Caki2 (cell line): Measurements from ENCODE around the gene ACTR5. TPM values are rescaled to one million over a fixed set of nuclear protein-coding genes. Genes with fewer than 3 reads are reported as not detected.

Source experiments
- DNase-seq: peaks from one replicate; pipeline ENCODE4 v3.0.0-alpha.2; 2015; ENCODE audit warnings: low read depth
- in situ Hi-C: cut with HindIII; loops from 2 replicates; pipeline ENCODE4 v1.10.0; 2016; ENCODE audit warnings: low sequenced_read_pairs, low pct_unique_long_range_greater_than_20kb, mixed read lengths
- total RNA-seq: library from RNA; depleted of rRNA; stranded (reverse); fragments of >200 nt; shearing (Covaris generic); gene quantifications from 2 replicates; pipeline ENCODE4 v1.2.3, GENCODE V29; 2014; ENCODE audit warnings: low replicate concordance

The ACTR5 gene
- total RNA-seq, 1 experiment from 2014 or later, result 7.9 TPM

GRCh38 chr20:38757145-38757775, 9.0 kb downstream of the ACTR5 start:
- in situ Hi-C loops, result no loop called here
- DNase-seq, result no peak

GRCh38 chr20:38759106-38759505, 10.8 kb downstream of the ACTR5 start:
- in situ Hi-C loops, result no loop called here
- no peak for DNase-seq

GRCh38 chr20:38760978-38761377, 12.7 kb downstream of the ACTR5 start:
- DNase-seq, result no peak
- in situ Hi-C loops, result no loop called here

- no peak for DNase-seq
- in situ Hi-C loops, result no loop called here
These were observed 13.9 kb downstream of the ACTR5 start for GRCh38 chr20:38762174-38762573.

GRCh38 chr20:38763616-38764015, 15.4 kb downstream of the ACTR5 start:
- in situ Hi-C loops, result no loop called here
- DNase-seq, result no peak

- in situ Hi-C loops, result no loop called here
These were observed 16.5 kb downstream of the ACTR5 start for GRCh38 chr20:38764567-38765318.

GRCh38 chr20:38766071-38766470, 17.8 kb downstream of the ACTR5 start:
- no peak for DNase-seq
- in situ Hi-C loops, result no loop called here

More at GRCh38 chr20:38764567-38765318, 16.5 kb downstream of the ACTR5 start:
- DNase-seq, result peak; percentile 87

GRCh38 chr20:38769376-38770295, 21.4 kb downstream of the ACTR5 start:
- in situ Hi-C loops, result no loop called here
- no peak for DNase-seq

- no peak for DNase-seq
- in situ Hi-C loops, result no loop called here
These were observed 22.3 kb downstream of the ACTR5 start for GRCh38 chr20:38770546-38770945.

GRCh38 chr20:38770970-38771369, 22.7 kb downstream of the ACTR5 start:
- DNase-seq, result no peak
- in situ Hi-C loops, result no loop called here

- in situ Hi-C loops, result no loop called here
- no peak for DNase-seq
These were observed 23.4 kb downstream of the ACTR5 start for GRCh38 chr20:38771621-38772020.

- no peak for DNase-seq
- in situ Hi-C loops, result no loop called here
These were observed 25.9 kb downstream of the ACTR5 start for GRCh38 chr20:38774167-38774566.

GRCh38 chr20:38776363-38776762, 28.1 kb downstream of the ACTR5 start:
- in situ Hi-C loops, result no loop called here
- DNase-seq, result no peak

GRCh38 chr20:38779247-38780097, 31.2 kb downstream of the ACTR5 start:
- in situ Hi-C loops, result no loop called here
- no peak for DNase-seq

- DNase-seq, result no peak
- in situ Hi-C loops, result no loop called here
These were observed 34.0 kb downstream of the ACTR5 start for GRCh38 chr20:38782275-38782674.

- in situ Hi-C loops, result no loop called here
- no peak for DNase-seq
These were observed 39.6 kb downstream of the ACTR5 start for GRCh38 chr20:38787870-38788269.

GRCh38 chr20:38789503-38790199, 41.4 kb downstream of the ACTR5 start:
- peak; percentile 72 for DNase-seq
- in situ Hi-C loops, result no loop called here
